ENCODE data around the gene TMOD1. TPM values are rescaled to one million over a fixed set of nuclear protein-coding genes. Genes with fewer than 3 reads are reported as not detected.

The TMOD1 gene
- total RNA-seq, 2 experiments from 2014 or later = 0.35 to 0.45 TPM

GRCh38 chr9:97558701-97559101, 57.2 kb downstream of the TMOD1 start:
- H3K9me3 Mint-ChIP-seq = no peaks in the 10 kb centered on the region
- peak overlapping the region; percentile 26 for H3K4me3 Mint-ChIP-seq
- no peak for DNase-seq
- peaks cover 28% of the 10 kb centered on the region for H3K27me3 Mint-ChIP-seq
- no peaks in the 10 kb centered on the region for H3K36me3 Mint-ChIP-seq (ENCODE audit: low read depth)
- ChIA-PET POLR2A (no interaction called here), CTCF (interaction anchor here (1.3 kb wide), 1 partner anchor 10 kb away, joined by 3 read pairs; no protein-coding TSS in a partner anchor)
- H3K27ac Mint-ChIP-seq = peak overlapping the region; percentile 37
- H3K4me1 Mint-ChIP-seq = peaks cover 11% of the 10 kb centered on the region

- DNase-seq = no peak
- POLR2A ChIA-PET = interaction anchor here (0.6 kb wide), 1 partner anchor 56 kb away, joined by 3 read pairs; no protein-coding TSS in a partner anchor
- Mint-ChIP-seq H3K27ac (peak overlapping the region; percentile 37), H3K27me3 (peaks cover 27% of the 10 kb centered on the region), H3K4me3 (peak overlapping the region; percentile 26), H3K4me1 (peaks cover 11% of the 10 kb centered on the region), H3K36me3 (ENCODE audit: low read depth) (no peaks in the 10 kb centered on the region), H3K9me3 (no peaks in the 10 kb centered on the region)
- CTCF ChIA-PET = interaction anchor here (1.3 kb wide), 1 partner anchor 10 kb away, joined by 3 read pairs; no protein-coding TSS in a partner anchor
Measured at GRCh38 chr9:97559111-97559514, 57.6 kb downstream of the TMOD1 start.

- H3K27ac Mint-ChIP-seq = no peak overlapping the region
- CTCF ChIA-PET = no interaction called here
- DNase-seq = no peak
- H3K36me3 Mint-ChIP-seq (ENCODE audit: low read depth) = no peaks in the 10 kb centered on the region
- H3K9me3 Mint-ChIP-seq = no peaks in the 10 kb centered on the region
- POLR2A ChIA-PET = no interaction called here
- peaks cover 11% of the 10 kb centered on the region for H3K4me1 Mint-ChIP-seq
- H3K4me3 Mint-ChIP-seq = no peak overlapping the region
- H3K27me3 Mint-ChIP-seq = peaks cover 26% of the 10 kb centered on the region
Measured at GRCh38 chr9:97560154-97560553, 58.7 kb downstream of the TMOD1 start.

GRCh38 chr9:97560851-97561250, 59.4 kb downstream of the TMOD1 start:
- no peaks in the 10 kb centered on the region for H3K36me3 Mint-ChIP-seq (ENCODE audit: low read depth)
- no peak for DNase-seq
- ChIA-PET POLR2A (no interaction called here), CTCF (interaction anchor here (0.9 kb wide), 1 partner anchor 46 kb away, joined by 3 read pairs; no protein-coding TSS in a partner anchor)
- H3K9me3 Mint-ChIP-seq = no peaks in the 10 kb centered on the region
- no peak overlapping the region for H3K27ac Mint-ChIP-seq
- peaks cover 11% of the 10 kb centered on the region for H3K4me1 Mint-ChIP-seq
- H3K4me3 Mint-ChIP-seq = no peak overlapping the region
- H3K27me3 Mint-ChIP-seq = peaks cover 24% of the 10 kb centered on the region

GRCh38 chr9:97561501-97561900, 60.0 kb downstream of the TMOD1 start:
- Mint-ChIP-seq H3K27me3 (peaks cover 21% of the 10 kb centered on the region), H3K4me3 (no peak overlapping the region), H3K36me3 (ENCODE audit: low read depth) (no peaks in the 10 kb centered on the region), H3K9me3 (no peaks in the 10 kb centered on the region), H3K4me1 (peaks cover 11% of the 10 kb centered on the region), H3K27ac (no peak overlapping the region)
- CTCF ChIA-PET = interaction anchor here (0.9 kb wide), 1 partner anchor 46 kb away, joined by 3 read pairs; no protein-coding TSS in a partner anchor
- POLR2A ChIA-PET = no interaction called here
- DNase-seq = no peak

GRCh38 chr9:97562542-97562941, 61.1 kb downstream of the TMOD1 start:
- Mint-ChIP-seq H3K27me3 (peaks cover 18% of the 10 kb centered on the region), H3K4me3 (no peak overlapping the region), H3K36me3 (ENCODE audit: low read depth) (no peaks in the 10 kb centered on the region), H3K4me1 (peaks cover 11% of the 10 kb centered on the region), H3K27ac (no peak overlapping the region), H3K9me3 (no peaks in the 10 kb centered on the region)
- no peak for DNase-seq
- CTCF ChIA-PET = no interaction called here
- POLR2A ChIA-PET = no interaction called here

GRCh38 chr9:97563458-97564135, 62.1 kb downstream of the TMOD1 start:
- no peak for DNase-seq
- H3K4me3 Mint-ChIP-seq = no peak overlapping the region
- CTCF ChIA-PET = no interaction called here
- H3K4me1 Mint-ChIP-seq = peaks cover 11% of the 10 kb centered on the region
- no peak overlapping the region for H3K27ac Mint-ChIP-seq
- H3K9me3 Mint-ChIP-seq = no peaks in the 10 kb centered on the region
- POLR2A ChIA-PET = no interaction called here
- H3K27me3 Mint-ChIP-seq = peaks cover 12% of the 10 kb centered on the region
- no peaks in the 10 kb centered on the region for H3K36me3 Mint-ChIP-seq (ENCODE audit: low read depth)

GRCh38 chr9:97564291-97565175, 63.1 kb downstream of the TMOD1 start:
- Mint-ChIP-seq H3K36me3 (ENCODE audit: low read depth) (no peaks in the 10 kb centered on the region), H3K4me3 (no peak overlapping the region), H3K9me3 (no peaks in the 10 kb centered on the region), H3K4me1 (peaks cover 3% of the 10 kb centered on the region), H3K27ac (no peak overlapping the region), H3K27me3 (peaks cover 10% of the 10 kb centered on the region)
- CTCF ChIA-PET = interaction anchor here (1.2 kb wide), 1 partner anchor 70 kb away, joined by 6 read pairs; no protein-coding TSS in a partner anchor
- no peak for DNase-seq
- POLR2A ChIA-PET = no interaction called here

GRCh38 chr9:97565262-97565661, 63.8 kb downstream of the TMOD1 start:
- ChIA-PET CTCF (interaction anchor here (1.2 kb wide), 1 partner anchor 70 kb away, joined by 6 read pairs; no protein-coding TSS in a partner anchor), POLR2A (no interaction called here)
- Mint-ChIP-seq H3K4me1 (no peaks in the 10 kb centered on the region), H3K9me3 (no peaks in the 10 kb centered on the region), H3K27me3 (peaks cover 7% of the 10 kb centered on the region), H3K27ac (no peak overlapping the region), H3K36me3 (ENCODE audit: low read depth) (no peaks in the 10 kb centered on the region), H3K4me3 (no peak overlapping the region)
- no peak for DNase-seq

- Mint-ChIP-seq H3K4me1 (no peaks in the 10 kb centered on the region), H3K4me3 (no peak overlapping the region), H3K36me3 (ENCODE audit: low read depth) (no peaks in the 10 kb centered on the region), H3K27ac (no peak overlapping the region), H3K27me3 (no peaks in the 10 kb centered on the region), H3K9me3 (no peaks in the 10 kb centered on the region)
- no peak for DNase-seq
- ChIA-PET POLR2A (no interaction called here), CTCF (interaction anchor here (1.0 to 3.1 kb wide), 2 partner anchors 28 to 31 kb away, joined by 3 to 9 read pairs; no protein-coding TSS in a partner anchor)
Measured at GRCh38 chr9:97567182-97567893, 65.9 kb downstream of the TMOD1 start.

GRCh38 chr9:97567894-97568202, 66.4 kb downstream of the TMOD1 start:
- CTCF ChIA-PET = interaction anchor here (3.1 kb wide), 1 partner anchor 31 kb away, joined by 9 read pairs; no protein-coding TSS in a partner anchor
- H3K4me3 Mint-ChIP-seq = no peak overlapping the region
- POLR2A ChIA-PET = no interaction called here
- no peak overlapping the region for H3K27ac Mint-ChIP-seq
- no peaks in the 10 kb centered on the region for H3K4me1 Mint-ChIP-seq
- no peaks in the 10 kb centered on the region for H3K36me3 Mint-ChIP-seq (ENCODE audit: low read depth)
- H3K27me3 Mint-ChIP-seq = no peaks in the 10 kb centered on the region
- no peaks in the 10 kb centered on the region for H3K9me3 Mint-ChIP-seq
- DNase-seq = no peak

GRCh38 chr9:97568461-97569275, 67.2 kb downstream of the TMOD1 start:
- no peak overlapping the region for H3K27ac Mint-ChIP-seq
- ChIA-PET POLR2A (no interaction called here), CTCF (interaction anchor here (0.9 to 3.1 kb wide), 2 partner anchors 10 to 30 kb away, joined by 3 to 9 read pairs; no protein-coding TSS in a partner anchor)
- no peak overlapping the region for H3K4me3 Mint-ChIP-seq
- no peaks in the 10 kb centered on the region for H3K36me3 Mint-ChIP-seq (ENCODE audit: low read depth)
- peaks cover 2% of the 10 kb centered on the region for H3K4me1 Mint-ChIP-seq
- H3K27me3 Mint-ChIP-seq = no peaks in the 10 kb centered on the region
- peaks cover 1% of the 10 kb centered on the region for H3K9me3 Mint-ChIP-seq
- no peak for DNase-seq

Data from activated CD4-positive, alpha-beta T cell treated with anti-CD3 and anti-CD28 coated beads, Interleukin-2, amount 10 ng/mL, durations not matched to agents 7 days and 5 days (primary cell).